HL-60 (cell line): ENCODE measurements around the gene GALNT9.

Source experiments
- CTCF ChIP-seq: IDR thresholded peaks from one replicate; pipeline ENCODE4 v1.5.1; 2011; ENCODE audit warnings: low read length, control low read depth, inconsistent platforms; ENCODE audit not compliant: insufficient read depth
- SPI1 ChIP-seq: IDR thresholded peaks from 2 replicates; pipeline ENCODE4 v1.6.1; 2012; ENCODE audit warnings: low read depth, mild to moderate bottlenecking, borderline replicate concordance
- TF ChIP-seq, protein P1 (sequence below): IDR thresholded peaks from 2 replicates; pipeline ENCODE4 v1.6.1; 2012; ENCODE audit warnings: low read depth; ENCODE audit not compliant: insufficient replicate concordance

GRCh38 chr12:132316497-132317232, 12.7 kb downstream of the GALNT9 start:
- TF ChIP-seq SPI1 (no peak), CTCF (no peak)
- TF ChIP-seq, protein P1, sequence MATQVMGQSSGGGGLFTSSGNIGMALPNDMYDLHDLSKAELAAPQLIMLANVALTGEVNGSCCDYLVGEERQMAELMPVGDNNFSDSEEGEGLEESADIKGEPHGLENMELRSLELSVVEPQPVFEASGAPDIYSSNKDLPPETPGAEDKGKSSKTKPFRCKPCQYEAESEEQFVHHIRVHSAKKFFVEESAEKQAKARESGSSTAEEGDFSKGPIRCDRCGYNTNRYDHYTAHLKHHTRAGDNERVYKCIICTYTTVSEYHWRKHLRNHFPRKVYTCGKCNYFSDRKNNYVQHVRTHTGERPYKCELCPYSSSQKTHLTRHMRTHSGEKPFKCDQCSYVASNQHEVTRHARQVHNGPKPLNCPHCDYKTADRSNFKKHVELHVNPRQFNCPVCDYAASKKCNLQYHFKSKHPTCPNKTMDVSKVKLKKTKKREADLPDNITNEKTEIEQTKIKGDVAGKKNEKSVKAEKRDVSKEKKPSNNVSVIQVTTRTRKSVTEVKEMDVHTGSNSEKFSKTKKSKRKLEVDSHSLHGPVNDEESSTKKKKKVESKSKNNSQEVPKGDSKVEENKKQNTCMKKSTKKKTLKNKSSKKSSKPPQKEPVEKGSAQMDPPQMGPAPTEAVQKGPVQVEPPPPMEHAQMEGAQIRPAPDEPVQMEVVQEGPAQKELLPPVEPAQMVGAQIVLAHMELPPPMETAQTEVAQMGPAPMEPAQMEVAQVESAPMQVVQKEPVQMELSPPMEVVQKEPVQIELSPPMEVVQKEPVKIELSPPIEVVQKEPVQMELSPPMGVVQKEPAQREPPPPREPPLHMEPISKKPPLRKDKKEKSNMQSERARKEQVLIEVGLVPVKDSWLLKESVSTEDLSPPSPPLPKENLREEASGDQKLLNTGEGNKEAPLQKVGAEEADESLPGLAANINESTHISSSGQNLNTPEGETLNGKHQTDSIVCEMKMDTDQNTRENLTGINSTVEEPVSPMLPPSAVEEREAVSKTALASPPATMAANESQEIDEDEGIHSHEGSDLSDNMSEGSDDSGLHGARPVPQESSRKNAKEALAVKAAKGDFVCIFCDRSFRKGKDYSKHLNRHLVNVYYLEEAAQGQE = no peak
